DND-41 (cell line): ENCODE data around the gene CLSTN2.

Source experiments
- ATAC-seq: fragments of 200-7000 bp; cut with Tn5 transposase; 3 replicates; pipeline ENCODE4 v1.9.1; 2021; ENCODE audit warnings: low read depth; ENCODE audit not compliant: insufficient read depth
- DNase-seq: peaks from one replicate; pipeline ENCODE4 v3.0.0-alpha.2; 2020
- H2AFZ ChIP-seq: 2 replicates; pipeline ENCODE4 v1.6.0; 2012; ENCODE audit warnings: low read depth, low read length
- H3K27ac ChIP-seq: 2 replicates; pipeline ENCODE4 v1.5.1; 2012; ENCODE audit warnings: low read length, inconsistent platforms
- H3K27me3 ChIP-seq: fragments of 200-600 bp; sonication (generic); 2 replicates; pipeline ENCODE4 v1.6.0; 2012; ENCODE audit warnings: low read length, mild to moderate bottlenecking, inconsistent platforms; ENCODE audit not compliant: insufficient read depth, poor library complexity
- H3K36me3 ChIP-seq: 2 replicates; pipeline ENCODE4 v1.5.1; 2012; ENCODE audit warnings: low read length, inconsistent platforms; ENCODE audit not compliant: insufficient read depth
- H3K4me1 ChIP-seq: 2 replicates; pipeline ENCODE4 v1.5.1; 2012; ENCODE audit warnings: mild to moderate bottlenecking, low read length; ENCODE audit not compliant: insufficient read depth
- H3K4me2 ChIP-seq: 2 replicates; pipeline ENCODE4 v1.6.0; 2012; ENCODE audit warnings: mild to moderate bottlenecking, moderate library complexity, low read length, inconsistent platforms; ENCODE audit not compliant: insufficient read depth
- H3K4me3 ChIP-seq, 2 experiments: fragments of 200-600 bp in 1 of 2; shearing (Covaris generic) in 1 of 2; 2 replicates each; pipeline ENCODE4 v1.5.1; 2012 to 2016; ENCODE audit warnings: inconsistent platforms in 2 of 2, low read length in 2 of 2, mild to moderate bottlenecking in 2 of 2, low read depth in 1 of 2, moderate library complexity in 1 of 2
- H3K79me2 ChIP-seq: 2 replicates; pipeline ENCODE4 v1.6.0; 2012; ENCODE audit warnings: low read length, inconsistent platforms; ENCODE audit not compliant: insufficient read depth
- H3K9ac ChIP-seq: 2 replicates; pipeline ENCODE4 v1.6.0; 2012; ENCODE audit warnings: low read depth, mild to moderate bottlenecking, inconsistent platforms, low read length, moderate library complexity
- H3K9me3 ChIP-seq: 2 replicates; pipeline ENCODE4 v1.5.1; 2012; ENCODE audit warnings: low read length, moderate library complexity, mild to moderate bottlenecking, inconsistent platforms; ENCODE audit not compliant: insufficient read depth, severe bottlenecking
- H4K20me1 ChIP-seq: 2 replicates; pipeline ENCODE4 v1.6.0; 2012; ENCODE audit warnings: low read length; ENCODE audit not compliant: insufficient read depth
- CTCF ChIP-seq: IDR thresholded peaks from 2 replicates; pipeline ENCODE4 v1.5.1; 2012; ENCODE audit warnings: borderline replicate concordance, low read length, moderate library complexity, mild to moderate bottlenecking; ENCODE audit not compliant: poor library complexity, severe bottlenecking; ENCODE audit errors: extremely low read depth
- EZH2 ChIP-seq: IDR thresholded peaks from 3 replicates; pipeline ENCODE4 v1.6.1; 2012; ENCODE audit warnings: borderline replicate concordance, low read depth, mild to moderate bottlenecking, moderate library complexity, low read length, inconsistent platforms; ENCODE audit not compliant: severe bottlenecking

Gene CLSTN2

GRCh38 chr3:140449413-140450256 lies 514.6 kb downstream of the CLSTN2 start:
- no peak for DNase-seq
- H3K27me3 ChIP-seq = peaks cover 14% of the 10 kb centered on the region
- H3K4me3 ChIP-seq = no peak overlapping the region
- no peak overlapping the region for H3K27ac ChIP-seq
- no peaks in the 10 kb centered on the region for H3K9me3 ChIP-seq
- H3K9ac ChIP-seq = no peak overlapping the region
- H3K4me2 ChIP-seq = no peak overlapping the region
- no peaks in the 10 kb centered on the region for H3K4me1 ChIP-seq
- TF ChIP-seq EZH2 = no peak
- H4K20me1 ChIP-seq = no peaks in the 10 kb centered on the region
- no peaks in the 10 kb centered on the region for H3K36me3 ChIP-seq
- no peaks in the 10 kb centered on the region for H3K79me2 ChIP-seq
- no peak for ATAC-seq
- H2AFZ ChIP-seq = no peak overlapping the region

DNA sequence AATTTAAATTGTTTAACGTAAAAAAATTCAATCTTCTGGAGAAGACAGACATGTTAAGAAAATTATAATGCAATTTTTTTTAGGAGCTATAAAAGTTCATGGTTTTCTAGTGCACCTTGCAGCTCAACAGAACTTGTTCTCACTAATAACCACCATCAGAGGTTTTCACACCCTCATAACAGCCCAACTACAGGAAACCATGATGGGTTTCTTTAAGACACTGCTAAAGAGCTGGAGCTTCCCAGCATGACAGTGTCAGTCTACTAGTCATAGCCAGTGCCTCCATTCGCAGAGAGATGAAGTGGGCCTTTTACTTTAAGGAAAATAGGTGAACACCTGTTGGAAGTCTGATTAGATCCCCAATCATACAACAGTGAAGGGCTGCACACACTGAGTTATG lies 518.8 kb downstream of the CLSTN2 start:
- Histone ChIP-seq H3K9ac (no peak overlapping the region), H2AFZ (no peak overlapping the region), H3K4me1 (no peaks in the 10 kb centered on the region), H3K27ac (no peak overlapping the region), H3K27me3 (peaks cover 20% of the 10 kb centered on the region), H3K4me2 (no peak overlapping the region), H3K4me3 (no peak overlapping the region), H3K9me3 (no peaks in the 10 kb centered on the region), H3K36me3 (no peaks in the 10 kb centered on the region), H3K79me2 (no peaks in the 10 kb centered on the region), H4K20me1 (no peaks in the 10 kb centered on the region)
- DNase-seq = no peak
- no peak for TF ChIP-seq EZH2
- no peak for ATAC-seq

DNA sequence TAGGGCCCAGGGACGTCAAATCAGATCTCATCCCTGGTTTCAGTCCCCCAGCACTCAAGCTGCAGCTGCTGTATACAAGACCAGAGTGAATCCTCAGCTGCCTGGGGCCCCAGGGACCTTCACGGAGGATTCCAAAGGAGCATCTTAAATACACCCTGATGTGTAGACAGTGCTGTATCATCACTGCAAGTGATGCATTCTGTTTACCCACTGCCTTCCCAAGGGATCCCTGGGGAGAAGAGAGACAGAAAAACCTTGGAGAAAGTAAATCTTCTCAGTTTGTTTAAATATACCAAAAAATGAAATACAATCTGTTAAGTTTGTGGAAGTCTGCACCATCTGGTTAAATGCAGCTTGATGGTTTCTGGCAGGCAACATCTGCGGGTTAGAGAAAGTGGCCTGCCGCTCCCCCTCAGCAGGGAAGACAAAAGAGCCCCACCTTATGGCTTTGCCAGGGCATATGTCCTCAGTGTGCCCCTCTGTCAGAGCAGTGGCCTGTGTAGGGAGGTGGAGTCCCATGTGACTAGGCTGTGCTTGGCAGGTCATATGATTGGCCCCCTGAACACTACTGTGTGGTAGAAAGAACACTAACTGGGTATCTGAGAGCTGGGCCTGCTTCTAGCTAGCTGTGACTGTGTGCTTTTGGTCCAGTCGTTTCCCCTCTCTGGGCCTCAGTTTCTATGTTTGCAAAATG lies 520.7 kb downstream of the CLSTN2 start:
- Histone ChIP-seq H3K9me3 (no peaks in the 10 kb centered on the region), H3K79me2 (no peaks in the 10 kb centered on the region), H3K27ac (no peak overlapping the region), H4K20me1 (no peaks in the 10 kb centered on the region), H3K4me1 (no peaks in the 10 kb centered on the region), H2AFZ (no peak overlapping the region), H3K4me2 (no peak overlapping the region), H3K9ac (no peak overlapping the region), H3K36me3 (no peaks in the 10 kb centered on the region), H3K27me3 (peaks cover 17% of the 10 kb centered on the region), H3K4me3 (no peak overlapping the region)
- DNase-seq (no peak), ATAC-seq (no peak)
- TF ChIP-seq EZH2 = no peak
- TF ChIP-seq CTCF = no peak

GRCh38 chr3:140456974-140457373 lies 522.0 kb downstream of the CLSTN2 start:
- Histone ChIP-seq H4K20me1 (no peaks in the 10 kb centered on the region), H3K4me1 (no peaks in the 10 kb centered on the region), H3K9me3 (no peaks in the 10 kb centered on the region), H3K79me2 (no peaks in the 10 kb centered on the region), H3K27me3 (peaks cover 17% of the 10 kb centered on the region), H3K36me3 (no peaks in the 10 kb centered on the region), H3K4me3 (no peak overlapping the region), H2AFZ (no peak overlapping the region), H3K9ac (no peak overlapping the region), H3K4me2 (no peak overlapping the region), H3K27ac (no peak overlapping the region)
- no peak for TF ChIP-seq EZH2
- no peak for TF ChIP-seq CTCF
- ATAC-seq (no peak), DNase-seq (no peak)
